CD4-positive, alpha-beta T cell treated with Interleukin-10 for 1 hour (primary cell): ENCODE data around the gene ADAMTSL2.

Experiments
- DNase-seq: peaks from one replicate; pipeline ENCODE4 v3.0.0-alpha.2; 2020

ADAMTSL2 gene

DNA sequence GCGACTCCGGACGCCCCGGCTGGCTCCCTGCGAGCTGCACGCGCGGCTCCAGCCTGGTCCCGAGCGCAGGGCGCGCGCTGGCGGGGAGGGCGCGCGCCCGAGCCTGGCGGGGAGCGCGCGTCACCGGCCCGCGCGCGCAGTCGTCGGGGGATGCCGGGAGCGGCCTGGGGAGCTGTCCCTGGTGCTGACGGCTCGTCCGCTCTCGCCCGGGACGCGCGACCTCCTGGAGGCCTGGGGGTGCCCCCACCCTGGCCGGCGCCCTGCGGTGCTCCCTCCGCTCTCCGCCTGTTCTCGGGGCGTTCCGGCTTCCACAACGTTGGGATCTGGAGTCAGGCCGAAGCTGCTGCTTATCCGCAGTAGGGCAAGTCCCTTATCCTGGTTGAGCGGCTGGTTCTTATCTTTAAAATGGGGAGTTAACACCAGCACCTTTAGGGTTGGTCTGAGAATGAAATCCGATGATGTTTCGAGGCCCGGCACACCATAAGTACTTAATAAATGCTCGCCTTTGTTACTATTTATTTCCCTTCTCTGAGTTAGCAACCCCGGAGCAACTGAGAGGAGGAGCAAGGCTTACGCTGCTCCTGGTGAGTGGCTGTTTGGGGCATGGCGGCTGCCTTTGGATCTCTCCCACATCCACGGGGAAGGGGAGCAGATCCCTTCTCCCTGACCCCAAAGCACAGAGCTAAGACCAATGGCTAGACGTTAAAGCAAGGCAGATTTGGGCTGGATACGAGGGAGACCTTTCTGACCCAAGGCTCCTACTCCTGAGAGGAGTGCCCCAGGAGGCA, 75.0 kb downstream of the ADAMTSL2 start, which contains the start of gene FAM163B:
FAM163B (minus strand) TSS at position 79 of the 788 bp plus-strand sequence. CDS start 29,166 bp downstream, outside the sequence.
- peak; percentile 21 for DNase-seq

- DNase-seq: no peak
Observed at GRCh38 chr9:133610845-133611244, 76.3 kb downstream of the ADAMTSL2 start.

- no peak for DNase-seq
Observed at GRCh38 chr9:133612051-133612450, 77.5 kb downstream of the ADAMTSL2 start.

DNA sequence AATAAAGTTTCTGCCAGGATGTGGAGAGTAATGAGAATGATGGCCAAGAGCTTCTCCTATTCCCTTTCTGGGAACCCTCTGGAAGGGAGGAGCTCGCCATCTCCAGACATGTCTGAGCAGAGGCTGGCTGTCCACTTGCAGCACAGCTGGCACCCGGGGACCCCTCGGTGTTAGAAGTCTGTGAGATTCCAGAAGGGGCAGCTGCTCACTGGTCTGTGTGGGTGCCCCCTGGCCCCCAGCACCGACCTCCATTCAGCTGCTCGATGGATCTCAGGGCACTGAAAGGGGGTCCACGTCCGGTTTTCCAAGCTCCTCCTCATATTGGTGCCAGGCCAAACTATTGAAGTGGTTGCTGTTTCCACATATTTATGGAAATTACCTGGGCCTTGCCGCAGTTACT, 78.3 kb downstream of the ADAMTSL2 start:
- no peak for DNase-seq

- no peak for DNase-seq
Observed at GRCh38 chr9:133613432-133613831, 78.9 kb downstream of the ADAMTSL2 start.

- no peak for DNase-seq
Observed at GRCh38 chr9:133614056-133614455, 79.6 kb downstream of the ADAMTSL2 start.

GRCh38 chr9:133614678-133615077, 80.2 kb downstream of the ADAMTSL2 start:
- DNase-seq: no peak

DNA sequence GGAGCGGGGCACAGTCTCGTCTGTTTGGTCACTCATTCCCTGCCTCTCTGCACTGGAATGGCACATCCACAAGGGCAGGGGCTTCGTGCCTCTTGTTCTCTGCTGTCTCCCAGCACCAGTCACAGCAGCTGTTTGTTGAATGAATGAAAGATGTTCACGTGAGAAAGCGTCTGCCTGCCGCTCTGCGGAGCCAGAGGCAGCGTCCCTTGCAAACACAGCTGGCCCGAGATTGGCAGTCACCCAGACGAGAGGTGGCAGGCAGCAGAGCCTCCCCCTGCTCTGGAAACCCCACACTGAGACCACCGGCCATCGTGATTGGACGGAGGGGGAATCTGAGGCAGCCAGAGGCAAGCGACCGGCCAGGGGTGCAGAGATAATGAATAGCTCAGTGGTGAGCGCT, 80.7 kb downstream of the ADAMTSL2 start:
- DNase-seq: no peak

- no peak for DNase-seq
Observed at GRCh38 chr9:133615606-133616188, 81.2 kb downstream of the ADAMTSL2 start.

DNA sequence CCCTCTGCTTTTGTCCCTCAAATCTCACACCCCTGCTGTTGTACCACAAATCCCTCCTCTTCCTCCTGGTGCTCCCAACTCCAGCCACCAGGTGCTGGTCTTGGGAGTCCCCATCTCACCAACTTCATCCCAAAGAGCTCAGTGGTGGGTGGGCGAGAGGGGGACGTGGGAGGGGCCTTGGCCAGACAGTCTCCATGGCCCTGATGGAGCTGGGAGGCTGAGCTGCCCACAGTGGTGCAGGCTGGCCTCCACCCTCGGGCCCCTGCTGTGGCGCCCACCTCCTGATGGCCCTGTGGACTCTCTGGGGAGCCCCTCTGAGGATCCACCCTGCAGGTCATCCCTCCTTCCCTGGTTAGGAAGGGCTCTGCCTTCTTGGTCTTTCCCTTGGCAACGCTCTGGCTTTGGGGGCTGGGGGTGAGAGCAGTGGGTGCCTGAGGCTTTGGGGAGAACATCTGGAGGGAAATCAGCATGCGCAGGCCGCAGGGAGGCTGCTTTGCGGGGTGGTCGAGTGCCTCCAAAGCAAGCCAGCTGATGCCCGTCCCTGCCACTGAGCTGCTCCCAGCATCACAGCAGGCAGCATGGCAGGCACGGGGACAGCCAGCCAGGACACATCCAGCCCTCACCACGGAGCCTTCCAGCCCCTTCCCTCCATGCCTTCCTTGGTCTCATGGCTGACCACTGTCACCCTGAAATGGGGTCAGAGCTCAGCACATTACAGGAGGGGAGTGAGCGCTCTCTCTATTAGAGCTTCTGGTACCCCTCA, 82.3 kb downstream of the ADAMTSL2 start:
- DNase-seq: no peak

- no peak for DNase-seq
Observed at GRCh38 chr9:133618726-133619125, 84.2 kb downstream of the ADAMTSL2 start.

- peak; percentile 67 for DNase-seq
Observed at GRCh38 chr9:133619791-133620190, 85.3 kb downstream of the ADAMTSL2 start.

DNA sequence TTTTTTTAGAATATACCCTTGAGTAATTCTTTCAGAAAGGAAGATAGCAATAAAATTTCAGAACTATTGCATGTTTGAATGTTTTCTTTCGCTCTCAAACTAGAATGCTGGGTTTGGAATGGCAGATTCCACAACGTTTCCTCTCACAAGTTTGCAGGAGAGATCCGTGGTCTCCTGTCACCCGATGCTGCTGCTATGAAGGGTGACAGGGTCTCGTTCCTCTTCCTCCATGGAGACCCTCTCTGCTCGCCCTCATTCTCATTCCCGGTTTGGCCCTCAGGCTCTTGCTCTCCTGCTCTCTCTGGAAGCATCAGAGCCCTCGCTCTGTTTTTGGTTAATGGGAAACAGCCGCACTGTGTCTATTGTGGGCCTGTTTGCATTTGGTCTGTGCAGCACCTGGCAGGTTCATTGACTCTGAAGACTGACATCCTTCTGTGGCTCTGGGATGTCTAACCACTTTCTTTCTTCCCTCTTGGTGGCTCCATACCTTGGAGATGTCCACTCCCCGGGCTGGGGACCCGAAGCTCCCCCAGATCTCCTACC, 87.3 kb downstream of the ADAMTSL2 start:
- DNase-seq: no peak

DNA sequence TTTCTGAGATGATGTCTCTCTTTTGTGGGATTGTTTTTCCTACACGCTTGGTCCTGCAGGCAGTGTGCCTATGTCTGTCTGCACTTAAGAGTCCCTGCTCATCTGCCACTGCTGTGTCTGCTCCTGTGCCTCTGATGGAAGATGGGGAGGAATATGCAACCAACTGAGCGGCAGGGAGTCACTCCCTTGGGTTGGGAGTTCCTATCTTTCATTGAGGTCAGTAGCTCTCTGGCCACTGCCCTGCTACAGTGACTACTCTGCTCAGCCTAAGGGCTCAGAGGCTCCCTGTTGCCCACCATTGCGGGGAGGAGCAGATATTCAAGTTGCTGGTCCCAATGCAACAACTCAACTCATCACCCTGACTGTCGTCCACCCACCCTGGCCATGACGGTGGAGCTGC, 88.1 kb downstream of the ADAMTSL2 start:
- no peak for DNase-seq
